NCI-H748 (cell line): ENCODE results near the gene PTMA.
"Not testable (repeated sequence)": the region's sequence is repeated elsewhere in the genome, so short reads cannot be mapped to it uniquely, and the experiment has no call there.

Experiments
- DNase-seq: peaks from one replicate; lab custom pipeline; 2025; ENCODE audit not compliant: unreplicated experiment; lab: John Stamatoyannopoulos, UW

The PTMA gene

DNA sequence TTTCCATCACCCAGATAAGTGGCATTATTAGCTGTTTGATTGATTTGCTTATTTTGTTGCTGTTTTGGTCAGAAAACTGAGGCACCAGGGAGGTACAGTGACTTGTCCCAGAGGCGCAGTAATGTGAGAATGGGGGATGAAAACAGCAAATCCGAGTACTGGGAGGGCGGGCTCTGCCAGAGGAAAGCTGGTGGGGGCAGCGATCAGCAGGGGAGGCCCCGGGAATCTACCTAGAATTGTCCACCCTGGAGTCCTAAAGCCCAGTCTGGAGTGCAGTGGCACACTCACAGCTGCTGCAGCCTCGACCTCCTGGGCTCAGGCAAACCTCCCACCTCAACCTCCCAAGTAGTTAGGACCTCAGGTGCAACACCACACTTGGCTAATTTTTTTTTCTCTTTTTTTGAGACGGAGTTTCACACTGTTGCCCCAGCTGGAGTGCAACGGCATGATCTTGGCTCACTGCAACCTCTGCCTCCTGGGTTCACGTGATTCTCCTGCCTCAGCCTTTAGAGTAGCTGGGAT is 17.0 kb upstream of the PTMA start:
- no peak for DNase-seq

DNA sequence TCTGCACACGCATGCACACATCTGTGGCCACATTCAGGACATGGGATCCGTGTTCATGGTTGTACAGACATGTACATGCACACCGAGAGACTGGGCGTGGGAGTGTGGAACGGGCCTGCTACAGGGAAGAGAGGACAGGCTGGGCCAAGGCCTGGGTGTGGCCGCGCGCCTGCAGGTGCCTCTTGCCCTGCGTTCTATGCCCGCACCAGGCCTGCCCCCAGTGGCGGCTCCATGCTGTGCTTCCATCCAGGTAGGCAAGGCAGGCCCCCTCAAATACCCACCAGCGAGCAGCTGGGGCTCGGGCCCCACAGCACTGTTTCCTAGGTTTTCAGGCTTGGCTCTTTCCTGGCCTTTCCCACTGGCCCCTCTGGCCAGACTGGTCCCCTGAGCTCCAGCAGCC is 15.5 kb upstream of the PTMA start:
- DNase-seq, result no peak

DNA sequence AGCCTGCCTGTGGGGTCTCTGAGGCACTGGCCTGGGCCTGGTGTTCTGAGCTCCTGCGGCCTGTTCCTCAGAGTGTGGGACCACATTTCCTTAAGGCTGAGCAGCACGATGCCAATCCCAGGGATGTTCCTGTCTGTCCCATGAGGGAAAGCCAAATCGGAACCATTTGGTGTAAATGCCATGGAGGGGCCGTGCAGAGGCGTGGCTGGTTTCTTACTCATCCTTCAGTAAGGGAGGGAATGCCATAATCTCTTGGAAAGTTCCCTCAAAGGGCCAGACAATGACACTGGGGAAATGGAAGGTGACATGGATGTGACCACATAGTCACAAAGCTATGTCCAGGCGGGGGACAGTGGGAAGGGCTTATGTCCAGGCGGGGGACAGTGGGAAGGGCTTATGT is 14.4 kb upstream of the PTMA start:
- no peak for DNase-seq

DNA sequence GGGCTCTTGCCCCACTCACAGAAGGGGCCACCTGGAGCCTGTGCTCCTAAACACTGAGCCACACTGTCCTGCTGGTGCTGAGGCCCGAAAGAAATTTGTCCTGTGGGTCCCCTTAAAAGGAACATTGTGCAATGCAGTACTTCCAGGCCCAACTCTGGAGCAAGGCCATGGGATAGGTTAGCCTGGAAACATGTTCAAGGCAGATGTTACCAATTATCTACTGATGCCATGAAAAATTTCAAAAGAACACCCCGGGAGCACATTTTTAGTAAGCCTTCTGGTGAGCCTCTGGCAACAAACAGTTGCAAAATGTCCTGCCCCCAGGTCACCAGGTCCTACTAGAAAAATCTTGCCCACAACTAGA is 12.3 kb upstream of the PTMA start:
- no peak for DNase-seq

DNA sequence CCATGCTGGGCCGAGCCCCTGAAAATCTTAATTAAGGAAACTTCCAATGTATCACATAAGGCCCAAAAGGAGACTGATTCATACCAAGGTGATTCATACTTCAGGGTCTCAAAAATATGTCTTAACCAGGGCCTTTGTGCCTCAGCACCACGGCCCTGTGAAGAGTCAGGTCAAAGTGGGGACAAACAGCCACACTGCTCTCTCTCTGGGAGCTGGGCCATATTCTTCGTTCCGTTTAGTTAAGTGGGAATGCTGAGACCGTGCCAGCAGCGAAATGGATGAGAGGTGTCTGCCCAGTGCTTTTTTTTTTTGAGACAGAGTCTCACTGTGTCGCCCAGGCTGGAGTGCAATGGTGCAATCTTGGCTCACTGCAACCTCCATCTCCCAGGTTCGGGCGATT is 9.3 kb upstream of the PTMA start:
- no peak for DNase-seq

DNA sequence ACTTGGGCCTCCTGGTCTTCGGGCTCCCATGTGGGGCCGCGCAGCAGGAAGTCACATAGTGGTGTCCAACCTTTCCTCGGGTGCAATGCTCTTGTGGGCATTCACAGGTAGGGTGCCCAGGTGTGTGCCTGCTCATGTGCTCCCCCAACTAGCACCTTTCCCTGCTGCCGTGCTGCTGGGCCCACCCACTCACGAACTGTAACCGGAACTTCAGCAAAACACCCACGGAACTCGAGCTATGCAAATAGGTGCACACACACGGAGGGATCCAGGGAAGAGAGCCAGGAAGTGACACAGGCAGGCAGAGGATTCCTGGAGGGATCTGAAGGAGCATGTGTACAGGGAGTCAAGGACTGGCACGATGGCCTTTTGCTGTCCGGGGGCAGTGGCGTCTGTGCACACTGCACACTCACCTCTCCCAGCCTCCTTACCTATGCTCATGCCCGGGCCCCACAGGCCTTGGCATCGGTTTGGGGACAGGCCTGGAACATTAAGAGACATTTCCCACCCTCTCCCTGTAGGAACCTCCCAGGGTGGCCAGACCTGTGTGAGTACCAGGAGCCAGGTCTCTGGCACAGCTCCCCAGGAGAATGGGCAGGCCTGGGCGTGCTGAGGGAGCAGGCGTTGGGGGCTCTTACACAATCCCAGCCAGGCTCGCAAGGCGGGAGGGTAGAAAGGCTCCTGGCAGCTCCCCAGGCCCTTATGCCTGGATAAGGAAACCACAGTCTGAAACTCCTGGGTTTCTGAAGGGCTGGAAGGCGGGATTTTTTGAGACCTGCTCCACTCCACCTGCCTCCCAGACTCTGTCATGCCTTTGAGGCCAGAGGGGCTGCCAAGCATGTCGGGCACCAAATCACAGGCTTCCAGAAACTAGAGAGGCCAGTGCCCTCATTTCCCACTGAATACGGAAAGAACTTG is 6.6 kb upstream of the PTMA start:
- DNase-seq, result no peak

DNA sequence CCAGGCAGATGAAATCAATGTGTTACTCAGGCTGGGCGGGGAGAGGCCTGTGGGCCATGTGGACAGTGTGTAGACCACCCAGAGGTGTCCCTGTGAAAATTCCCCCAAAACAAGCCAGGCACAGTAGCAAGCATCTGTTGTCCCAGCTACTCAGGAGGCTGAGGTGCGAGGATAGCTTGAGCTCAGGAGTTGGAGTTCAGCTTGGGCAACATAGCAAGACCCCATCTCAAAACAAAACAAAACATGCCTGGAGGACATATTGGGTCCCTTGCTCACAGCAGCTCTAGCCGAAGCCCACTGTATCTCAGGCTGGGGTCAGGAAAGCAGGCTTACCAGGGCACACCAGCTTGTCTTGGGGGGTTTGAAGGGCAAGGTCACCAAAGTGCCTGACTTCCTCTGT is 4.3 kb upstream of the PTMA start:
- no peak for DNase-seq

DNA sequence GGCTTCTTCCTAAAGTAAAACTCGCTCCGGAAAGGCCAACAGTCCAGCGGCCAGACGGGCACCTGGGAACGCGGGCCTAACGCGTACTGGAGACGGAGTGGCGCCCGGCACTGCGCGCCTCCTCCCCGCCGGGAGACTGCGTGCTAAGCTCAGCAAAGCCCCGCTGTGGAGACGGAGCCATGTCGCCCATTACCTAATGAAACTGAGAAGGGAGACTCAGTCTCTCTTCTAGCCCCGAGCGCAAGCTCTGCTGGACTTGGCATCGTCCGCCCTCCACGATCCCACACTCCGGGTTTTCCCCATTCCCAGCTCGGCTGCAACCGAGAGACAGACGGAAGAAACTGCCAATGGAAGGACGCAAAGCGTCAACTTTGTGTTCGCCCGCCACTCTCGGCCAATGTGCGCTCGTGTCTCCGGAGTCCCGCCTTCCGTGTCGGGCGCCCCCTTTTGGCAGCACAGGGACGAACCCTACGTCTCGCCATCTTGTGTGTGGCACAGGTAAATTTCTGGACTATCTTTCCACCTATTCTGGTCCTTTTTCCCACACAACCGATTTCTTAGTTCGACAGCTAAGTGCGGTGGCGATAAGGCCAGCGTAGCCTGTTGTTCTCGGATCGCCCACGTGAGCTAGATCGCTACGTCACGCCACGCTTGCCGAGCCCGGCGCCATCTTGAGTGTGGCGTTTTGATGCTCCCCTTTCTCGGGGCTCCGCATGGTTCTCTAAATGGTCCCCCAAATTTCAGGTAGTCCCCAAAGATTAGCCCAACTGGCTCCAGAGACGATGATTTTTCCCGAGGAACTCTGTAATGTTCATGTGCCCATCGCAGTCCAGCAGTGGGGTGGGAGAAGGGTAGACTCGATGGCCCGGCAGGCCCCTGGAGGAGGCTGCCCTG is 1.3 kb upstream of the PTMA start:
- peak; percentile 98 for DNase-seq

DNA sequence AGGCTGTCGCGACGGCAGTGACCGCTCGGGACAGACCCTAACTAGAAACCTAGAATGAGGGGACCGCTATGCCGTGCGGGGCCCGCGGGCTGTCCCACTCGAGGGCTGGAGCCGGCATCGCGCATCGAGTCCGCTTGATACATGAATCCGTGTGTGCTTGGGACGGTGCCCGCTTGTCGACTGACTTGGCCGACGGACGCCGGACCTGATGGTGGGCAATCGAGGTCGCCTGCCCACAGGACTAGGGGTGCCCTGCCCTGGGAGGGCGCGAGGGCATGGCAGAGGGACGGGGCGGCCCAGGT is 749 bp upstream of the PTMA start:
- DNase-seq, result peak; percentile 81

DNA sequence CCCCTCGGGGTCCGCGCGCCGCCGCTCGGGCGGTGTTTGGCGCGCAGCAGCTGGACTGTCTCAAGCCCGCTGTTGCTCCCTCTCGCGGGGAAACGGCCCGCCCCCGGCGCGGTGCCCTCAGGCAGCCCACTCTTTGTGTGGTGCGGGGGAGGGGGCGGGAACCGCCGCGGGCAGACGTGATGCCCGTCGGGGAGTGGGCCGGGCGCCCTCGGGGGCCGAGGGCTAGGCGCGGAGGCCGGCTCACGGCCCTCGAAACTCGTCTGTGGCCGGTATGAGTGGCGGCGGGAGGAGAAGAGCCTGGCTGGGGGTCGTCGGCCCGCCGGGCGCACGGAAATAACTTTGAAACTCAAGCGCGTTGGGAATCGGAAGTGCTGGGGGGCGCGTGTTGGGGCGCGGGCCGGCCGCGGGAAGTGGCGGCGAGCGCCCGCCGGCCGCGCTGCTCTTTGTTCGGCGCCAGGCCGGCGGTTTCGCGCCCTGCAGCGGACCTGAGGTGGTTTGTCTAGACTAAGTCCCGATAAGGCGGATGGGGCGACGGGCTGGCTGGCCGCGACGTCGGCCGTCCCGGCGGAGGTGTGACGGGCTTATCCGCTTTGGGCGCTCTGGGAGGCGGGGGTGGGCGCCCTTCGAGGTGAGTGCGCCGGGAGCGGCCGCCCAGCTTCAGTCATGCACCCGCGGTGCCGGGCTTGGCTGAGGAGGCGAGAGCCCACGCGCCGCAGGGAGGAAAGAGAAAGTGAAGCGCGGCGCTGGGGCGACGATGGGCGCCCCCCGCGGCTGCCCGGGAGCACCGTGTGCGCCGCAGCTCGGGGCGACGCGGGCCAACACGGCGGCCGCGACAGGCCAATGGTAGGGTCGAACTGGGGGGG is 679 bp downstream of the PTMA start:
- DNase-seq, result peak; percentile 59

DNA sequence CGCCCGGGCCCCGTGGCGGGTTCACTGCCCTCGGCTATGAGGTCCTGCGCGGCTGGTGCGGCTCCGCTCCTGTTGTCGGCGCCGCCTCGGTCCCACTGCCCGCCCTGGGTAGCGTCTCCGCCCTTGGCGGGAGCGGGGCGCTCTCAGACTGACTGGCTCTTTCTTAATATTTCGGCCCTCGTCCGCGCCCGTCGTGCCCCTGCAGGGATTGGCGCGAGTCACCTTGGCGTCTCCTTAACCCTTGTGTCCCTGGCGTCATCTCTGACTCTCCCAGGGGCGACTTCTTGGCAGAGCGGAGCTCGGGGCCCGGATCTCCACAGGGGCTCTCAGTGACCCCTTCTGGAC is 1.3 kb downstream of the PTMA start:
- peak; percentile 61 for DNase-seq

DNA sequence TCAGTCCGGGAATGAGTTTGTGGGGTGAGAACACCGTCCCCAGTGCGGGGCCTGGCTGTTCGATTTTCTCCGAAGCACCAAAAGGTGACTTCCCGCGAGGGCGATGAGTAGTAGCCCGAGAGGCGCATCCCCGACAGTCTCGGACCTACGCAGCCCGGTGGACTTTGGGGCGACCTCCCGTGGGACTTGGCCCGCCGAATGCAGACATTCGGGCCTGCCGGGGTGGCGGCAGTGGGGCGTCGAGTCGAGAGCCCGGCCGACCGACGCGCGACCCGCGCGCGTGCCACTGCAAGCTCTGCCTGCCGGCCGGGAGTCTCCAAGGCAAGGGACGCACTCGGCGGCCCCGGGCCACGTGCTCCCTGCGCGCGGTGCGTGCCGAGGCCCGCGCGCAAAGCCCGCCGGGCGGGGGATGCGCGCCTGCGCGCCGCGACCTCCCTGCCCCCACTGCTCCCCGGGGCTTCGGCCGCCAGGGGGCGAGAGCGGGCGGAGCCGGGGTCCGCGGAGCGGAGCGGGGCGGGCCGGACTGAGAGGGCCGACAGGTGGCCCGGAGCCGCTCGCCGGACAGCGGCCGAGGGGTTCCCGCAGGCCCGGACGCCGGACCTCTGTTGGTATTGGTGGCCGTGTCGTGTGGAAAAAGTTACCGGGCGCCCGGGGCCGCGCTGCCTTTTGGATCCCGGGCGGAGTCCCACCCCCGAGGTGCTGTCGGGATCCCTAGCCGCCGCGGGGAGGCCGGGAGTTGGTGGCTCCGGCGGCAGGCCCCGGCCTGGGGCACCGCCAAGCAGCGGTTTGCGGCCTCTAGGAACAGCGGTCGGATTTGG is 1.9 kb downstream of the PTMA start:
- peak; percentile 89 for DNase-seq

DNA sequence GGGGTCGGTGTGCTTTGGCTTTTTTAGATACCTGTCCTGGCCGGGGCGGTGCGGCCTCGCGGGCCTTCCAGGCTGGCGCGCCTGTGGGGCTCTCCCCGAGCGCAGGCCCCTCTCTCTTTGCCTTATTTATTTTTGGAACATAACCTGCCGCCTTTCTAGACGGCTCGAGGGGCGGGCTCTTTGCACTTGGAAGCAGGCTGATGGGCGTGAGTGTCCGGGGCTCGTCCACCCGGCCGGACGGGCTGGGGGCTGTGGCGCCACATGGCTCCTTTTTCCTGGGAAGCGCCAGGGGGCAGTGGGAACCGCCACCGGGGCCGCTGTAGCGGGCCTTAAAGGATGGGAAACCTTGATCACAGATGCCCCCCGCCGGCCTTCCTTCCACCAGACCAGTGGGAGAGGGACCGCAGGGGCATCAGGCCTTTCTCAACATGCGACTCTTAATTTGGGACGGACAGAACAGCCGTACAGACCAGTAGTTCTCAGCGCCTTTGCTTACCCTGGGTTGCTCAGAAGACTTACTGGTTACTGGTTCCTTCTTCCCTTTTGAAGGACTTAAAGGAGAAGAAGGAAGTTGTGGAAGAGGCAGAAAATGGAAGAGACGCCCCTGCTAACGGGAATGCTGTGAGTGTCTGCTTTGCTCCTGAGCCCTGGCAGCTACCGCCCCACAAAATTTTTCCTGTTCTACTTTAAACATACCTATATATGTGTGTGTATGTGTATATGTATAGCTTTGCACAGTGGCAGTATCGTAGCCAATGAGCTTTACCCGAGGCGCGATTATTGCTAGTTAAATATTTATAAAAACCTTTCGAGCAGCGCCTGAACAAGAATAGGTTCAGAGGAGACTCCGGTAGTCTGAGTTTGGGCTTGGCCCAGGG is 2.7 kb downstream of the PTMA start:
- DNase-seq, result peak; percentile 34

DNA sequence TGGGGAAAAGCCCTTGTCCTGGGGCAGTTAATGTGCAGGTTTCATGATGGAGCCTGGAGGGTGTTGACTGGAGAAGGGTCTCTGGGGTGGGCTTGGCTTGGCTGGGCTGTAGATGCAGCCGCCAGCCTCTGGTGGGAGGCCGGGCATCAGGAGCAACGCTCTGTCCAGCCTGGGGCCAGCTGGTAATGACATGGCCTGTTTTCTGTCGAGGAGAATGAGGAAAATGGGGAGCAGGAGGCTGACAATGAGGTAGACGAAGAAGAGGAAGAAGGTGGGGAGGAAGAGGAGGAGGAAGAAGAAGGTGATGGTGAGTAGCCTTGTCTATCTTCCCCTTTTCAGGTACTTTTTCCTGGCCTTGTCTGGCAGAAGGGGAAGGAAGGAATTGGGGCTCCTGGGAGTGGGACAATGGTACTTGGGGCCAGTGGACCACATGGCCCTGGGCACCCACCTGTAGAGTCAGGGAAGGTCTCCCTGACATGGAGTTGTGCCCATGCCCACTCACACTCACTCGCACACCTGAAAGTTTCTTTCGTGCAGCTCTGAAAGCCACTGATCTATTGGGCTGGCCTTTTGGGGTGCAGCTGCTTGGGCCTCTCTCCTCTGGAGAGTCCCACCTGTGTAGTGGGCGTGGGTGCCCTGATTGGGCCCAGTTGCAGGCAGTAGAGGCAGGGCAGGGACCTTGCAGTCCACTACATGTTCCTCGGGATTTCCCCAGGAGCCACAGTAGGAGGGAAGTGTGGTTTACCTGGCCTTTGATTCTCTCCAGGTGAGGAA is 3.5 kb downstream of the PTMA start:
- no peak for DNase-seq

DNA sequence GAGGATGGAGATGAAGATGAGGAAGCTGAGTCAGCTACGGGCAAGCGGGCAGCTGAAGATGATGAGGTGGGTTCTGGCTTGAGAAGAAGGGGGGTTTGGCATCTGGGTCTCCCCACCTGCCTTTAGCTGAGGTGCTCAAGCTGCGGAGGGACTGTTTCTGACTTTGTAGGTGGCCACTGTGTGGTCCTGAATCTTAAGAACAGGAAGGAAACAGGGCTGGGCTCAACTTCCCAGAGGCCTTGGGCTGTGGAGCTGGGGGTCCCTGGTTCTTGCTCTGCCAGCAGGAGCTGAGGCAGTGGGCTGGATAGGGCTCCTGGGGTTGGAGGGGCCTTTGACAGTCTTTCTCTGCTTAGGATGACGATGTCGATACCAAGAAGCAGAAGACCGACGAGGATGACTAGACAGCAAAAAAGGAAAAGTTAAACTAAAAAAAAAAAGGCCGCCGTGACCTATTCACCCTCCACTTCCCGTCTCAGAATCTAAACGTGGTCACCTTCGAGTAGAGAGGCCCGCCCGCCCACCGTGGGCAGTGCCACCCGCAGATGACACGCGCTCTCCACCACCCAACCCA is 4.2 kb downstream of the PTMA start:
- DNase-seq, result not testable (repeated sequence)

DNA sequence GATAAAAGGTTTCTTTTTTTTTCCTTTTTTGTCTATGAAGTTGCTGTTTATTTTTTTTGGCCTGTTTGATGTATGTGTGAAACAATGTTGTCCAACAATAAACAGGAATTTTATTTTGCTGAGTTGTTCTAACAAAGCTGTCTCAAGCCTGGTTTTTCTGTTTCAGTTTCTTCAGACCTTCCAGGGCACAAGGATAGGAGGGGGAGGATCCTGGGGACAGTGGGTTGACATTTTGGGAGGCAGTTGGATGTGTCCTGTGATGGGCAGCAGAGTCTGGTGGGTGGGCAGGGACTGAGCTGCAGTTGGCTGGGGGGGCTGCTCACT is 5.0 kb downstream of the PTMA start:
- not testable (repeated sequence) for DNase-seq

DNA sequence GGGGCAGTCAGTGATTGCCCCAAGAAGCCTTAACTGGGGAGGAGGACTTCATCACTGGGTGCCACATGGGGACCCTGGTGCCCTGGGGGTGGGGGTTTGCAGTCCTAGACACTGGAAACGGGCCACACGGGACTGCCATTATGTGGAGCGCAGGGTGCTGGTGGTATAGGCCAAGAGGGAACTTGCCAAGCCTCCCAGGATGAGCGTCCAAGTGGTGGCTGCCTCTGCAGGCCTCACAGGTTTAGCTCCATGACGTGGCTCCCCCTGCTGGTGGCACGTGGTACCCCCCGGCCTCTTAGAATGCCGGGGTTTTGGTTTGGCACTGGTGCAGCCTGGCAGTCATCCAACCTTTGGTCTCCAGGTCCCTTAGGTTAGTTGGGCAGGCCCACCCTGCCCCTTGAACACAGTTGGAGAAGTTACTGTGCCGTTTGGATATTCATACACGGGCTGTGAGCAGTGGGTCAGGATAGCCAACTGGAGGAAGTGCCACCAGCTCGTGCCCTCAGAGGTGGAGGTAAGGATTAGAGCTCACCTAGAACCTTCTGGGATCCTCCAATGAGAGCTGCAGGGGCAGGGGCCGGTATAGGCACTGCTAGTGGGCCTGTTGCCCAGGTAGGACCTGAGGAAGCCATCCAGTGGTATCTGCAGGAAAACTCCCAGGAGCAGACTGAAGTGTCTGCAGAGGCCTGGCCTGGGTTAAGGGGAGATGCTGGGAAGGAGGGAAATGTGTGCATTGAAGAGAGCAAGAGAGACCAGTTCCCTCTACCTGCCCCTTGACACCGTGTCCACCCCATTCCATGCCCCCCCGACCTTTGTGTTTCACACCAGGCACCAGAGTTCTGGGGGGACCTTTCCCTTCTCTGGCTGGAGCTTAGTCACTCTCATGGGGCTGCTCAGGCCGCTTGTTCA is 5.7 kb downstream of the PTMA start:
- DNase-seq, result peak; percentile 86
